Activated T-helper 1 cell treated with Interleukin-2 at 50 U/mL for 16 hours (primary cell): ENCODE results near the gene DUSP2.
A peak's percentile ranks its signal among the peaks of the same experiment; 100 is the strongest.

Source experiments
- DNase-seq: peaks from one replicate; pipeline ENCODE4 v3.0.0-alpha.2; 2020; ENCODE audit warnings: low read depth

DUSP2 gene

GRCh38 chr2:96131152-96131812 lies 14.0 kb downstream of the DUSP2 start:
- no peak for DNase-seq

- DNase-seq, result no peak
These were observed 14.8 kb downstream of the DUSP2 start for GRCh38 chr2:96130483-96130882.

- DNase-seq, result no peak
These were observed 15.6 kb downstream of the DUSP2 start for GRCh38 chr2:96129528-96130120.

- DNase-seq, result no peak
These were observed 16.8 kb downstream of the DUSP2 start for GRCh38 chr2:96128456-96128855.

GRCh38 chr2:96124406-96125265 lies 20.6 kb downstream of the DUSP2 start:
- DNase-seq, result no peak

GRCh38 chr2:96123936-96124335 lies 21.3 kb downstream of the DUSP2 start:
- no peak for DNase-seq

GRCh38 chr2:96123290-96123689 lies 21.9 kb downstream of the DUSP2 start:
- DNase-seq, result no peak

GRCh38 chr2:96122391-96122790 lies 22.8 kb downstream of the DUSP2 start:
- DNase-seq, result no peak

GRCh38 chr2:96121414-96121813 lies 23.8 kb downstream of the DUSP2 start:
- no peak for DNase-seq

- no peak for DNase-seq
These were observed 24.2 kb downstream of the DUSP2 start for GRCh38 chr2:96120991-96121390.

- no peak for DNase-seq
These were observed 25.0 kb downstream of the DUSP2 start for GRCh38 chr2:96120091-96120720.

- DNase-seq, result no peak
These were observed 25.9 kb downstream of the DUSP2 start for GRCh38 chr2:96119389-96119751.

- DNase-seq, result no peak
These were observed 26.4 kb downstream of the DUSP2 start for GRCh38 chr2:96118698-96119388.

GRCh38 chr2:96117701-96118588 lies 27.3 kb downstream of the DUSP2 start:
- no peak for DNase-seq

GRCh38 chr2:96116879-96117533 lies 28.2 kb downstream of the DUSP2 start:
- DNase-seq, result peak; percentile 53

GRCh38 chr2:96116424-96116878 lies 28.8 kb downstream of the DUSP2 start, which contains the start of gene ADRA2B:
ADRA2B (minus strand) TSS chr2:96116571; CDS start chr2:96116149, 422 bp downstream.
- peak; percentile 67 for DNase-seq

GRCh38 chr2:96115631-96116423 lies 29.4 kb downstream of the DUSP2 start:
- DNase-seq, result no peak

GRCh38 chr2:96114903-96115581 lies 30.2 kb downstream of the DUSP2 start:
- no peak for DNase-seq

GRCh38 chr2:96114546-96114902 lies 30.7 kb downstream of the DUSP2 start:
- DNase-seq, result no peak
